CD8-positive, alpha-beta memory T cell (primary cell): Measurements from ENCODE around the gene RABGAP1L. TPM values are rescaled to one million over a fixed set of nuclear protein-coding genes. Genes with fewer than 3 reads are reported as not detected.

Source experiments
- CTCF ChIA-PET: fragments of 350-600 bp; sonication (Branson Sonifier 250); formaldehyde crosslinking; loops from one replicate; lab custom pipeline; 2021; ENCODE audit warnings: antibody characterized with exemption; lab: Charles Lee
- POLR2A ChIA-PET: fragments of 350-600 bp; sonication (Branson Sonifier 250); formaldehyde crosslinking; loops from one replicate; lab custom pipeline; 2021; ENCODE audit warnings: antibody characterized with exemption; lab: Charles Lee
- DNase-seq, 5 donors: peaks; one replicate each; pipeline versions ENCODE4 v3.0.0 to v3.0.0-alpha.2; 2020 to 2022; ENCODE audit warnings: mixed read lengths in 1 of 5
- H3K27ac ChIP-seq: one replicate; pipeline ENCODE4 v1.7.0; 2013; ENCODE audit warnings: low read depth, mild to moderate bottlenecking, low read length, moderate library complexity
- H3K27me3 ChIP-seq: 2 replicates; pipeline ENCODE4 v1.7.0; 2013; ENCODE audit warnings: low read length, mild to moderate bottlenecking; ENCODE audit not compliant: insufficient read depth, poor library complexity, severe bottlenecking
- H3K36me3 ChIP-seq: 2 replicates; pipeline ENCODE4 v1.7.0; 2013; ENCODE audit warnings: mild to moderate bottlenecking, low read length, moderate library complexity; ENCODE audit not compliant: insufficient read depth
- H3K4me1 ChIP-seq: 2 replicates; pipeline ENCODE4 v1.7.0; 2013; ENCODE audit warnings: mild to moderate bottlenecking, low read length, moderate library complexity; ENCODE audit not compliant: insufficient read depth
- H3K4me3 ChIP-seq: 2 replicates; pipeline ENCODE4 v1.7.0; 2013; ENCODE audit warnings: mild to moderate bottlenecking, low read length
- H3K9me3 ChIP-seq: 2 replicates; pipeline ENCODE4 v1.7.0; 2013; ENCODE audit warnings: mild to moderate bottlenecking, low read length
- H3K27ac Mint-ChIP-seq, 8 donors: one replicate each; pipeline ENCODE4 v1.8.0; 2020 to 2021; ENCODE audit warnings: mixed read lengths in 8 of 8, mild to moderate bottlenecking in 6 of 8, inconsistent platforms in 3 of 8, moderate library complexity in 3 of 8
- H3K27me3 Mint-ChIP-seq, 2 donors: one replicate each; pipeline ENCODE4 v1.8.0; 2020 to 2021; ENCODE audit warnings: mixed read lengths in 2 of 2, mild to moderate bottlenecking in 1 of 2, moderate library complexity in 1 of 2
- H3K36me3 Mint-ChIP-seq, 3 donors: one replicate each; pipeline ENCODE4 v1.8.0; 2020 to 2021; ENCODE audit warnings: mixed read lengths in 3 of 3, inconsistent platforms in 1 of 3, mild to moderate bottlenecking in 1 of 3
- H3K4me1 Mint-ChIP-seq, 3 donors: one replicate each; pipeline ENCODE4 v1.8.0; 2020 to 2021; ENCODE audit warnings: mixed read lengths in 3 of 3, inconsistent platforms in 1 of 3, mild to moderate bottlenecking in 1 of 3
- H3K4me3 Mint-ChIP-seq, 7 donors: one replicate each; pipeline ENCODE4 v1.8.0; 2020 to 2021; ENCODE audit warnings: mixed read lengths in 7 of 7, mild to moderate bottlenecking in 6 of 7, moderate library complexity in 4 of 7, inconsistent platforms in 2 of 7
- H3K9me3 Mint-ChIP-seq, 5 donors: one replicate each; pipeline ENCODE4 v1.8.0; 2020 to 2022; ENCODE audit warnings: mixed read lengths in 5 of 5, mild to moderate bottlenecking in 3 of 5, moderate library complexity in 2 of 5, inconsistent platforms in 1 of 5
- polyA plus RNA-seq: library from polyadenylated mRNA; unstranded; fragments of 300-500 nt; fragmentation: Illumina TruSeq; gene quantifications from one replicate; pipeline ENCODE4 v1.2.3, GENCODE V29; 2021
- total RNA-seq, 2 experiments: library from RNA; stranded (reverse); gene quantifications; one replicate each; pipeline ENCODE4 v1.2.3, GENCODE V29; 2021

Gene RABGAP1L
- total and polyA plus RNA-seq, 3 experiments from 2014 or later: 41.7 to 78.5 (median 42.7) TPM

DNA sequence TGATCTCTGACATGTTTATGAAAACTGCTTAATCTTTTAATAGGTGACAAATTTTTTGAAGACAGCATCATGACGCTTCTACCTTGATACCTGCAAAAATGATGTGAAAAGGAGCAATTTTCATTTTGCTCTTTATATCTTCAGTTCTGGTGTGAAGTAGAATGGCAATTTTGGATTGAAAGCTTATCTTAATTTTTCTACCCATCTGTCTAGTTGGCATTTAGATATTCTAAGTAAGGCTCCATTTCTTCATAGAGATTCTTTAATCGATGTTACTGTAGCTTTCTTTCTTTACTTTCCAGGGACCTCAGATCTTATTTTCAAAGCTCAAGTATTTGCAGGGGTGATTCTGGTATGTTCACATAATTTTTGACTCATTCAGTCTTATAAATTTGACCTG lies 256.2 kb downstream of the RABGAP1L start:
- Histone ChIP-seq H3K27me3 (no peaks in the 10 kb centered on the region), H3K4me3 (no peak overlapping the region), H3K9me3 (no peaks in the 10 kb centered on the region), H3K27ac (no peak overlapping the region), H3K4me1 (no peaks in the 10 kb centered on the region), H3K36me3 (no peaks in the 10 kb centered on the region)
- POLR2A ChIA-PET: interaction anchor here (0.6 kb wide), 1 partner anchor 212 kb away, joined by 3 read pairs; no protein-coding TSS in a partner anchor
- no peak overlapping the region for H3K4me3 Mint-ChIP-seq
- peaks cover under 1 to 17% (median 1%) of the 10 kb centered on the region in 3 donors for H3K36me3 Mint-ChIP-seq
- peaks cover 0 to 2% of the 10 kb centered on the region in 2 donors for H3K27me3 Mint-ChIP-seq
- CTCF ChIA-PET: no interaction called here
- H3K27ac Mint-ChIP-seq: peak overlapping the region in 1 of 8 donors; percentile 5
- peaks cover 35 to 61% (median 58%) of the 10 kb centered on the region in 3 donors for H3K4me1 Mint-ChIP-seq
- H3K9me3 Mint-ChIP-seq: peaks cover 0 to 6% (median 3%) of the 10 kb centered on the region in 5 donors
- DNase-seq: no peak

DNA sequence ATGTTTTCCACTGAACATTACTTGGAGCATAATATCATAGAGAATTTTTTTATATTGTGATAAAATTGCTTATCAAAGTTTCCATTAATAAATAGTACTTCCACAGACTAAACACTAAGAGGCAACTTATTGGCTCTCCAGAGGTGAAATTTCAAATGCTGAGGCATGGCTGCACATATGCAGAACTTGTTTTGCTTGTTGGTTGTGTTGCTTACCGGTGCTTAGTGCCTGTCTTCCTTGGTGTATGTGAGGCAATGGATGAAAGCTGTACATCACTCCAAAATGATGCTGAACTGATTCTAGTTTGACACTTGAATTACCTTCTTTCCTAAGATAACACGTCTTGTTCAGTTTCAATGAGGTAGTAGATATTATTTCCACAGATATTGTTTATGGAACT lies 258.6 kb downstream of the RABGAP1L start:
- DNase-seq: no peak
- no peaks in the 10 kb centered on the region for H3K9me3 ChIP-seq
- H3K27ac Mint-ChIP-seq: no peak overlapping the region
- H3K36me3 Mint-ChIP-seq: peaks cover 4 to 8% (median 6%) of the 10 kb centered on the region in 3 donors
- H3K4me3 ChIP-seq: no peak overlapping the region
- no peaks in the 10 kb centered on the region for H3K36me3 ChIP-seq
- no peak overlapping the region for H3K4me3 Mint-ChIP-seq
- H3K27me3 ChIP-seq: no peaks in the 10 kb centered on the region
- peaks cover 17 to 37% (median 34%) of the 10 kb centered on the region in 3 donors for H3K4me1 Mint-ChIP-seq
- H3K9me3 Mint-ChIP-seq: no peaks in the 10 kb centered on the region
- ChIA-PET CTCF (no interaction called here), POLR2A (no interaction called here)
- peaks cover 0 to 2% of the 10 kb centered on the region in 2 donors for H3K27me3 Mint-ChIP-seq
- H3K27ac ChIP-seq: no peak overlapping the region
- no peaks in the 10 kb centered on the region for H3K4me1 ChIP-seq

DNA sequence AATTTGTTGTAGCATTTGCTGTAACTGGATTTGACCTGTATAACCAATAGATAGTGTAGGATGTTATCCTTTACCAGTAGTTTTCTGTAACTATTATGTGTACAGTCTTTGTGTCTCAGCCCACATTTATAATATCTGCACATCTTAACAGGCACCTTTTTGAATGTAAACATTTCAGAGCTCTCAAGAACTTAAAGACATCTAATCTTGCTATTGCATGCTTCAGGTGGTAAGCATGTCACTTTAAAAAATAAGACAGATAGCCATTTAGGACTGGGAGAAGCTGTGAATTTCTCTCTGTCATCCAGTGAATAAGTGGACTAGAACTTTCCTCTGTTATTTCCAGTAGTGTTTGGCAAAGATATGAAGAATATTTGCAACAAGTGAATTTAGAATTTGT lies 265.8 kb downstream of the RABGAP1L start:
- H3K4me1 Mint-ChIP-seq: peaks cover 6 to 18% (median 14%) of the 10 kb centered on the region in 3 donors
- H3K27me3 ChIP-seq: no peaks in the 10 kb centered on the region
- DNase-seq: no peak
- H3K27me3 Mint-ChIP-seq: no peaks in the 10 kb centered on the region
- H3K27ac Mint-ChIP-seq: no peak overlapping the region
- no peak overlapping the region for H3K4me3 Mint-ChIP-seq
- H3K27ac ChIP-seq: no peak overlapping the region
- H3K36me3 ChIP-seq: no peaks in the 10 kb centered on the region
- H3K4me3 ChIP-seq: no peak overlapping the region
- ChIA-PET POLR2A (no interaction called here), CTCF (no interaction called here)
- H3K9me3 Mint-ChIP-seq: no peaks in the 10 kb centered on the region
- H3K4me1 ChIP-seq: no peaks in the 10 kb centered on the region
- peaks cover 4 to 11% (median 6%) of the 10 kb centered on the region in 3 donors for H3K36me3 Mint-ChIP-seq
- no peaks in the 10 kb centered on the region for H3K9me3 ChIP-seq

DNA sequence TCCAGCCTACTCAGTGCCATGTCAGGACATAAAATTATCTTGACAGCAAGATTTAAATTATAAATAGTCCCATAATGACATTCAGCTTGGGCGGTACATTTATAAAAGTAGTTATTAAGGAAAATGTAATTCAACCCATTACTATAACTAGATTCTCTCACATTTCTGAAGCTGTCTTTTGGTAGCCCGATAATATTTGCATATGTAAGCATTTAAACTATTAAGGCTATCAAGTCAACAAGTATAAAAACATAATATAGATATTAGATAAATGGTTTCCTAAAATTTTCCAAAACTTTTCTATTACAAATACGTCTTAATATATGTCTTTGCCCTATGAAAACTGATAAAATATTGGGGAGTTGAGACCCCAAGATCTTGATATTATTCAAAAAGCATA lies 266.8 kb downstream of the RABGAP1L start:
- Histone ChIP-seq H3K4me1 (no peaks in the 10 kb centered on the region), H3K9me3 (no peaks in the 10 kb centered on the region), H3K27ac (no peak overlapping the region), H3K27me3 (no peaks in the 10 kb centered on the region), H3K36me3 (no peaks in the 10 kb centered on the region), H3K4me3 (no peak overlapping the region)
- Mint-ChIP-seq H3K4me1 (peaks cover 6 to 22% (median 14%) of the 10 kb centered on the region in 3 donors), H3K4me3 (no peak overlapping the region), H3K36me3 (peaks cover 3 to 9% (median 4%) of the 10 kb centered on the region in 3 donors), H3K27ac (no peak overlapping the region), H3K9me3 (no peaks in the 10 kb centered on the region), H3K27me3 (no peaks in the 10 kb centered on the region)
- ChIA-PET CTCF (no interaction called here), POLR2A (no interaction called here)
- no peak for DNase-seq

DNA sequence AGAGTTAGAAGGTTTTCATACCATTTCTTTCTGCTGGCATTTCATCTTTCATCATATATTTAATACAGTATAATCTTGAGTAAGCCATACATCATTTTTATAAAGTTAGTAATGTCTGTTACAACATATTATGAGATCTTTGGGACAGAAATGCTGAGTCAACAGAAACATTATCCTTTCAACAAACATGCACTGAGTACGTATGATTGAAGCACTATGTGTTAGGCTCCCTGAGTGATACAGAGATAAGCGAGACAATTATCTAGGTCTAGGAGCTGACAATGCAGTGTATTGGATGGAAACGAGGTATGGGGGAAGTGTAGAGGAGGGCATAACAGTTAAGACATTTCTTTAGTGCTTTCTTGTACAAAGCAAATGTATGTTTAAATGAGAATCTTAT lies 268.7 kb downstream of the RABGAP1L start:
- H3K27me3 ChIP-seq: no peaks in the 10 kb centered on the region
- no peak overlapping the region for H3K27ac ChIP-seq
- Mint-ChIP-seq H3K4me1 (peaks cover 6 to 22% (median 14%) of the 10 kb centered on the region in 3 donors), H3K4me3 (no peak overlapping the region), H3K9me3 (no peaks in the 10 kb centered on the region), H3K36me3 (peaks cover 0 to 5% (median 0%) of the 10 kb centered on the region in 3 donors), H3K27ac (peak overlapping the region in 1 of 8 donors; percentile 11), H3K27me3 (no peaks in the 10 kb centered on the region)
- ChIA-PET POLR2A (no interaction called here), CTCF (no interaction called here)
- no peaks in the 10 kb centered on the region for H3K36me3 ChIP-seq
- no peaks in the 10 kb centered on the region for H3K9me3 ChIP-seq
- H3K4me1 ChIP-seq: no peaks in the 10 kb centered on the region
- DNase-seq: no peak
- H3K4me3 ChIP-seq: no peak overlapping the region

DNA sequence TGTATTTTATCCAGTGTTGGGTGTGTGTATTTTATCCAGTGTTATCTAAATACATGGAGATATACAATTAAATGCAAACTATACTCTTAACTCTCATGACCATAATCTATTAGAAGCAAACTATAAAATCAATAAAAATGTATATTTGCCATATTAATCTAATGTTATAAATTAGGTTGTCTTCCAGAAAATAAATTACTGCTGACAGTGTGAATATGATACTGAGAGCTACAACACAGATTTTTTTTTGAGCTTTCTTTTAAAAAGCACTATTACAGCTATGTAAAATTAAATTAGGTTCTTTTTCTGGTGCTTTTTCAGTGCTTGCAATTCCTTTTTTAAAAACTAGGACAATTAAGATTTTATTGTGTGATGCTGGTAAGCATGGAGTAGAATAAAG lies 269.4 kb downstream of the RABGAP1L start:
- H3K27ac Mint-ChIP-seq: no peak overlapping the region
- no peak for DNase-seq
- Histone ChIP-seq H3K27ac (no peak overlapping the region), H3K4me1 (no peaks in the 10 kb centered on the region), H3K9me3 (no peaks in the 10 kb centered on the region), H3K36me3 (no peaks in the 10 kb centered on the region), H3K27me3 (no peaks in the 10 kb centered on the region), H3K4me3 (no peak overlapping the region)
- H3K36me3 Mint-ChIP-seq: peaks cover 0 to 5% (median 0%) of the 10 kb centered on the region in 3 donors
- ChIA-PET CTCF (no interaction called here), POLR2A (no interaction called here)
- H3K27me3 Mint-ChIP-seq: no peaks in the 10 kb centered on the region
- H3K9me3 Mint-ChIP-seq: no peaks in the 10 kb centered on the region
- peaks cover 6 to 25% (median 11%) of the 10 kb centered on the region in 3 donors for H3K4me1 Mint-ChIP-seq
- H3K4me3 Mint-ChIP-seq: no peak overlapping the region

DNA sequence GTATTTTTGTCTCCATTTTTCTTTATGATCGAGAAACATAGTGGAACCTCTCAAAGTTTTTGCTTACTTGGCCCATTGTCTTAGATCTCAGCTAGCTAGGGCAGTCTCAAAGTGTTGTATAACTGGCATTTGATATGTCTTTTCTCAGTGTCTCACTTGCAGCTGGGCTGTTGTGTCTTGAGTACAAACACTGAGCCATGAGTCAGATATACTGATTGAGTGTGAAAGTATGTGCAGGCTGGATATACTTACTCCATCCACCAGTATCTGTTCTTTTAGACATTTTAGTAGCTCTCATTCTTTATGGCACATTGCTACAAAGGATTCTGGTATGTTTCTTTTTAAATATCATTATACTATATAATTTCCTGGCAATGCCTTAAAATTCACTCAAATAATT lies 274.1 kb downstream of the RABGAP1L start:
- Histone ChIP-seq H3K27ac (no peak overlapping the region), H3K36me3 (no peaks in the 10 kb centered on the region), H3K9me3 (no peaks in the 10 kb centered on the region), H3K4me3 (no peak overlapping the region), H3K27me3 (no peaks in the 10 kb centered on the region), H3K4me1 (no peaks in the 10 kb centered on the region)
- ChIA-PET CTCF (no interaction called here), POLR2A (no interaction called here)
- Mint-ChIP-seq H3K4me1 (peaks cover 0 to 15% (median 5%) of the 10 kb centered on the region in 3 donors), H3K36me3 (peaks cover 0 to 23% (median 3%) of the 10 kb centered on the region in 3 donors), H3K27me3 (no peaks in the 10 kb centered on the region), H3K4me3 (no peak overlapping the region), H3K9me3 (peaks cover 0 to 3% (median 0%) of the 10 kb centered on the region in 5 donors), H3K27ac (no peak overlapping the region)
- DNase-seq: no peak

DNA sequence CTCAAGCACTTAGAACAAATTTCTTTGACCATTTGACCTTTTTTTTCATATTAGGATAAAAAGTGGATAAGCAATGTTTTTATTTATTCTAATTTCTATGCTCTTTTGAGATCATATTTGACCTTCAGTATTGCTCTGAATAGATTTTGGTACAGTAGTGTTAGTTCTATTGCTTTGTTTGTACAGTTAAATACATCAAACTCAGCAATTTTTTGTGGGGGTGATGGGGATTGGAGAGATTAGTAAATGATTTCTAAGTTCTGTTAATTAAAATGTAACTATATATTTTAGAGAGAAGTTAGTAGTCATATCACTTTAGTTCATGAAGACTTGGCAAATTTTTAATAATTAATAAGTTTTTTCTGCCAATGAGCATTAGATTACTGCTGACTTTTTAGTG lies 286.0 kb downstream of the RABGAP1L start:
- H3K4me1 ChIP-seq: no peaks in the 10 kb centered on the region
- CTCF ChIA-PET: no interaction called here
- H3K27ac Mint-ChIP-seq: no peak overlapping the region
- H3K27me3 Mint-ChIP-seq: no peaks in the 10 kb centered on the region
- no peak for DNase-seq
- peaks cover 0 to 7% (median 7%) of the 10 kb centered on the region in 3 donors for H3K36me3 Mint-ChIP-seq
- H3K9me3 Mint-ChIP-seq: no peaks in the 10 kb centered on the region
- H3K36me3 ChIP-seq: no peaks in the 10 kb centered on the region
- H3K4me3 ChIP-seq: no peak overlapping the region
- H3K4me1 Mint-ChIP-seq: peaks cover 11 to 21% (median 16%) of the 10 kb centered on the region in 3 donors
- no peaks in the 10 kb centered on the region for H3K9me3 ChIP-seq
- H3K4me3 Mint-ChIP-seq: no peak overlapping the region
- no peaks in the 10 kb centered on the region for H3K27me3 ChIP-seq
- POLR2A ChIA-PET: no interaction called here
- H3K27ac ChIP-seq: no peak overlapping the region
